IPS-NIHi7 (cell line): ENCODE measurements around the gene RPS6KL1.

Experiments used
- DNase-seq: peaks from one replicate; pipeline ENCODE4 v3.0.0; 2012; ENCODE audit warnings: mixed read lengths; ENCODE audit errors: extremely low spot score

Gene RPS6KL1, protein sequence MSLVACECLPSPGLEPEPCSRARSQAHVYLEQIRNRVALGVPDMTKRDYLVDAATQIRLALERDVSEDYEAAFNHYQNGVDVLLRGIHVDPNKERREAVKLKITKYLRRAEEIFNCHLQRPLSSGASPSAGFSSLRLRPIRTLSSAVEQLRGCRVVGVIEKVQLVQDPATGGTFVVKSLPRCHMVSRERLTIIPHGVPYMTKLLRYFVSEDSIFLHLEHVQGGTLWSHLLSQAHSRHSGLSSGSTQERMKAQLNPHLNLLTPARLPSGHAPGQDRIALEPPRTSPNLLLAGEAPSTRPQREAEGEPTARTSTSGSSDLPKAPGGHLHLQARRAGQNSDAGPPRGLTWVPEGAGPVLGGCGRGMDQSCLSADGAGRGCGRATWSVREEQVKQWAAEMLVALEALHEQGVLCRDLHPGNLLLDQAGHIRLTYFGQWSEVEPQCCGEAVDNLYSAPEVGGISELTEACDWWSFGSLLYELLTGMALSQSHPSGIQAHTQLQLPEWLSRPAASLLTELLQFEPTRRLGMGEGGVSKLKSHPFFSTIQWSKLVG

DNA sequence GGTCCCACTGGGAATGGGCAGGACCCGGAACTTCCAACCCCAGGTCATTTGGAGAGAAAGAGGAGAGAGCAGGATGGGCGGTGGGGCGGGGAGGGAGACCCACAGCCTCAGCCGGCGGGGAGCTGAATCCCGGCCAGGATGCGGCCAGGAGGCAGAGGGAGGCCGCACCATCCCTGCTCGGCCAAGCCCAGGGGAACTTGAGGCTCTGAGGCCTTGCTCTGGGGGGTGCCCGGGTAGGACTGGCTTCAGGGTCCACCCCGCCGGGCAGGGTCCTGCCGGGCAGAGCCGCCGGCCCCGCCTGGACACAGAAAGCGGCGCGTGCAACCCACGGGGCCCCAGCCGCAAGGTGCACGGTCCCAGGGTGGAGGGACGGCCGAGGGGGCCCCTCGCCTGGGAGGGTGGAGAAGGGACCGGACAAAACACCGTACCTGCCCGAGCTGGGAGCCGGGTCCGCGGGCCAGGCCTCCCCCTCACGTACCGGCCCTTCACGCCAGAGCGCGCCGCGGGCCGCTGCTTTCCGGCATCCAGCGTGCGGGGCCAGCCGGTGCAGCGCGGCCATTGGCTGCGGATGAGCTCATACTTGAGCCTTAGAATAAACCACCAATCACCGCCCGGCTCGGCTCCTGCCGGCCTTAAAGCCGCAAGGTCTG, at the start of gene RPS6KL1:
TSS of gene RPS6KL1 (minus strand) at position 509 of the 650 bp plus-strand sequence. CDS start 1,719 bp downstream, outside the sequence.
- DNase-seq = peak; percentile 99

DNA sequence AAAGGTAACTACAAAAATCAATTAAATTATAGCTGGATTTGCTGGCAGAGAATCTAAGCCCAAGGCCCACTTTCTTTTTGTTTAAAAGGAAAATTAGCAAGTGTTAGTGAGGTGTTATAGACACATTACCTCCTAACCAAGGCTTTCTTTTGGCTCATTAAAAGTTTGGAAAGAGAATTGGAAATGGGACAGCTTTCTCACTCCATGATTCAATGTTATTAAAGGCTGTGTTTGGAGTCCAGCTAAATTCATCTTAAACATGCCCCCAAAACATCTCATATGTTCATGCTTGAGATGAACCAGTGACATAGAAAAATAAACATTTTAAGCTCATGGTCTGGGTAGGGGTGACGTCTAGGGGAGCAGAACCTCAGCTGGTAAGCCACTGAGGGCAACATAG, 45.8 kb upstream of the RPS6KL1 start:
- no peak for DNase-seq

DNA sequence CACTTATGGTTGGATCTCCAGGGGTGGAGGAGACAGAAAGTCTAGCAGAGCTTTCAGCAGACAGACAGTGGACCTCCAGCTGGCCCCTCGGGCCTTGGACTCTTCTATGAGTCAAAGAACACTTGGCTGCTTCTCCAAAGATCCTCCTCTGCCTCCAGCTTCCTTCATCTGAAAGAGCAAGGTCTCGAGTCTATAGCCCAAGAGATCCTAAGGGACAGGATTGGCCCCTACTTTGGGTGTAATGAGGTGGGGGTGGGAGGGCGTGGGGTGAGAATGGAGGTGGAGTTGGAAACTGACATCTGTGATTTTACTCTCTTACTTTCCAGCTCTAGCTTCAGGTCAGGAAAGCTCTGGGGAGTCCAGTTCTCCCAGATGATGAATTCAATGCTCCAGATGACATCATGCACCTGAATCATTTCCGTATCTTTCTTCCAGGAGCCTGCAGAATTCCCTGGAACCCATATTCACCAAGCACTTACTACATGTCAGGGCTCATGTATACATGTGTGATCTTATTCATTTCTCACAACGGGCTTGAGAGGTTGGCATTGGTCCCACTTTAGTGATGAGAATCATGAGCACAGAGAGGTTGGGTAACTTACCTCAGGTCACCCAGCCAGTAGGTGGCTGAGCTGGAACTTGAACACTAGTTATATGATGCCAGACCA, 42.6 kb upstream of the RPS6KL1 start:
- DNase-seq = no peak

DNA sequence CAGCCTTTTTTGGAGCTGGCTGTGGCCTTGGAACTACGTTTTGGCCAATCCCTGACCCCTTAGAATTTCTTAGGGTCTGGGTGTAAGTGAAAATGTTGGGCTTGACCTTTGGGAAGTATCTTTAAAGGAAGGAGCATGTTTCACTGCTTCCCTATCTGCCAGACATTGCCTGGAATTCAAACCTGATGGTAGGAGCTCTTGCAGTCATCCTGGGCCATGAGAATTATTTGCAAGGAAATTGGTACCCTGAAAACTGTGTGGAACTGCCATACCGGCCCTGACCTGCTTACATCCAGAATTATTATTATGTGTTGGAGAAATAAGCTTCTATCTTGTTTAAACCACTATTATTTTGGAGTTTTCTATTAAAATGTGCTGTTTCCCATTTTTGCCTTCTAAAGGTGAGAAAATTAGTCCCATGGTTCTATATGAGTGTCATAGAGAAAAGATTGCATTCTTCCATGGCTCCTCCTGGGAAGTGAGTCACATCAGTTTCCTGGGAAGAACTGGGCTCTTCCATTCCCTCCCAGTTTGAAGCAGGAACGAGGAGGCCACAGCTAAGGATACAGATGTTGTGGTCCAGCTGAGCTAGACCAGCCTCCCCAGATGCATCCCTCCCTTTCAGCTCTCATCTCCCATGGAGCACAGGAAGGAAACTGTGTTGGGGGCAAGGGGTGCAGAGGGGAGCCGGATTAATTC, 41.9 kb upstream of the RPS6KL1 start:
- no peak for DNase-seq

DNA sequence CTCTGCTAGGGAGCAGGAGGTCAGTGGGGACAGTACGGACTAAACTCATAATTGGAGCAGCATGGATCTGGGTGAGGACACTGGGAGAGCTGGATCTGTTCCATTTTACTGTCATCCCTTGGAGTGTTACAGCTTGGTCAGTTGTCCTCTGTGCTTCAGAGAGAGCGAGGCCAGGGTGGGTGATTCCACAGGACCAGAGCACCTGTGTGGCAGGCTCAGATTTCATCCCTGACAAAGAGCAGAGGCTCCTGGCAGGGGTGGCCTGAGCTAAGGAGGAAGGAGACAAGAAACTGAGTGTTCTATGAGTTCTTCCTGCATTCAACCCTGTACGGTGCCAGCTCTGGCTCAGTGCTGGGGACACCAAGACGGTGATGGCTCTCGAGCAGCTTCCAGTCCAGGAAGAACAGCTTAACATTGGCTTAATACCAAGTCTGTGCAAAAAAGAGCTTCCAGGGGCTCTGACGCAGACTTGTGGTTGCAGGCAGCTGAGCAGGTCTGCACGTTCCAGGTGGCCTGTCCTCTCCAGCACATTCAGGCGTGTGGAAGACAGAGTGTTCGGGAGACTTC, 40.7 kb upstream of the RPS6KL1 start:
- DNase-seq = no peak

DNA sequence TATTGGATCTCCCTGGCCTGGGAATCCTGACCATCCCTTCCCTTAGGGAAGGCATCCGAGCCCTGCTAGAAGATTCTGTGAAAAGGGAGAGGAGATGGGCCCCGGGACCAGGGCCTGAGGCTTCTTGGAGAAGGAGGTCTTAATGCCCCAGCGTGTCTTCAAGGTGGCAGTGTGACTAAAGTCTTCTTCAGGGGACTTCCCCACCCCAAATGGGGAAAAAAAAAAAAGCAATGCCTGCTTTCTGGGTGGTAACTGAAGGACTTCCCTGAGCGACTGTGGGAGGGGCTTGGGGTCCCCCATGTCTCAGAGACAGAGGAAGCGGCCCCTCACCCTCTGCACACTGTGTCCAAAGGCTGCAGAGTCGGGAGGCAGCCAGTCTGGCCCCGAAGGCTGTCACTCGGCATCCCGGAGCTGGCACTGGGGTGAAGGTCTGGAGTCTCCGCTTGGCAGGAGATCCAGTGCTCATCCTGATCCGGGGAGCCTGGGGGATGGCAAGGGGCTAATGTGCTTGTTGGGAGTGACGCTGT, 40.2 kb upstream of the RPS6KL1 start:
- no peak for DNase-seq

DNA sequence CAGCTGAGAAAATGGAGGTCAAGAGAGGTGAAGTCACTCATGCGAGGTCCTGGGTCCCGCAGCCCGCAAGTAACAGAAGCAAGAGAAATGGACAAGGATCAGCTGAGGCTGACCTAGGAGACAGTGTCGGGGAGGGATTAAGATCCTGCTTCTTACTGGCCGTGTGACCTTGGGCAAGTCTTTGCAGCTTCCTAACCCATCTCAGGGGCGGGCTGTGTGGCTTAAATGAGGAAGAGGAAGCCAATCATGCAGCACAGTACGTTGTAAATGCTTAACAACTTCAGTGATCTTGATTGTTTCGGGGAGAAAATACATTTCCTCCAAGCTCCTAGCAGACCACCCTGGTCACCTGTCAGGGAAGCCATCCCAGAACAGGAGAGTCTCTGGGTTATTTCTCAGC, 39.4 kb upstream of the RPS6KL1 start:
- DNase-seq = no peak

DNA sequence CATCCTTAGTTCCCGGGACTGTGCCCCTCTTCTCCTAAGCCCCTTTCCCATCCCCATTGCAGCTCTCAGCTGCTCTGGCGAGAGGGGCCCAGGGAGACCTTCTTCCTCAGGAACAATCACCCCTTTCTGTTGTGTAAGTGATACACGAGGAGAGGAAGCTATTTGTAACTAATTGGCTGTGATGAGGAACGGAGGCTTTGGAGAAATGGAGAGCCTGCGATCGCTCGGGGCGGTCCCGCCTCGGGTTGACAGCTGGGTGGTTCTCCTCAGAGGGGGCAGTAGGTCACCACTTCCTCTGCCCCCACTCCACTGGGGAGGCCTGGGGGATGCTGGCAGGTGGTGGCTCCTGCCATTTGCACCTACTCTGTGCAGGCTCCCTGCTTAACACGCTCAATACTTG, 39.0 kb upstream of the RPS6KL1 start:
- DNase-seq = no peak

DNA sequence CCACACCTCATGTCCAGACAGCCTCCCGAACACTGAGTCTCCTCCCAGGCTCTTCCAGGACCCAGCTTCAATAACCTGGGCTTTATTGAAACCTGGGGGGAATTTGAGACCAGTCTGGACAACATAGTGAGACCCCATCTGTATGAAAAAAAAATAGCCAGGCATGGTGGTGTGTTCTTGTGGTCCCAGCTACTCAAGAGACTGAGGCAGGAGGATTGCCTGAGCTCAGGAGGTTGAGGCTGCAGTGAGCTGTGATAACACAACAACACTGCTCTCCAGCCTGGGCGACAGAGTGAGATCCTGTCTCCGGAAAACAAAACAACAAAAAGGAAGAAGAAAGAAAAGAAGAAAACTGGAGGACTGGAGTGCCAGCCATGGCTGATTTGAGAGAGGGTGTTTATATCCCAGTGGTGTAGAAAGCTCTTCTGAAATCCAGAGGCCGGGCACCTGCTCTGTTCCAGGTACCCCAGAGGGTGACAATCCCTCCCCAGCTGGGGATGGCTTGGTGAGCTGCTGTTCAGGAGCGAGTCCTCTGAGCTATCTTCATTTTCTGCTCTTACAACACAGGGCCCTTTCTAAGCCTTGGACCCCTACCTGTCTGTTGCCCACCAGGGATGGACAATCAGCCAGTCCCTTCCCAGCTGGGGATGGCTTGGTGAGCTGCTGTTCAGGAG, 38.3 kb upstream of the RPS6KL1 start:
- no peak for DNase-seq

DNA sequence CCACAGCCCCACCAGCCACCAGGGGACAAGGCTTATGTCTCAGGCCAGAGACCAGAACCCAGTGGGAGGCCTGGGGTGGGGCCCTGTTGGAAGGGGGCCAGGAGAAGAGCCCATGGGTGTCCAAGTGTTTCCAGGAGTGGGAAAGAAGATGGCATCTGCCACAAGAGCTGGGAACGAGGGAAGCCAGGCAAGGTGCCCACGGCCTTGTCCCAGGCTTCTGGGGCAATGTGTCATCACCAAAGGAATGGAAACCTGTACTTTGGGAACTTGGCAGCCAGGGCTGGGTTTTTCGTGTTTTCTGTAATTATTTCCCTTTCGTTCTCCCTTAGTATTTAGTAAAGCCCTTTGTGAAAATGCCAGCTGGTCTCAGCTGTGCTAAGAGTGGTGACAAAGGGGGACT, 37.7 kb upstream of the RPS6KL1 start:
- no peak for DNase-seq

DNA sequence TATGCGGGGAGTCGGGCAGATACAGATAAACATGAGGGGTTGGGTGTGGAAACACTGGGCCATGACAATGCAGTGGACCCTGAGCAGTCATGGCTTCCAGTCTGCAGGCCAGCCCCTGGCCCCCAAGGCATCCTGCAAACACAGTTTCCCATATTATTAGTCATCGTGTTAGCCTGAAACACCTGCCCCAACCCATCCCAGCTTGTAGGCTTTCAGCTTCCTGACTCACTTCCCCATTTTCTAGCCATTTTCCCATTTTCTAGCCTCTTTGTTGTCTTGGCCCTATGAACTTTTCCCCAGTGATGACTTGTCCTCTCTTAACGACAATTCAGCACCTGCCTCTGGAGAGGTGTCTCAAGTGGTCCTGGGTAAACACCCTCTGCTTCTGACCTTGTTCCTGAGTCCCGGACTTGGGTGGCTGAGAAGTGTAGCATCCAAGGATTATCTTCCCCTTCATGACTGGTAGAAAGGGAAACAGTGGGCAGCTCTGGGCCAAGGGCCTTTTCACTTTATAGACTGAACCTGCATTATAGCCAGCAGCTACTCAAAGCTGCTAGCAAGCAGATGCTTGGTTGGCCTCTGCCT, 36.6 kb upstream of the RPS6KL1 start:
- DNase-seq = no peak

DNA sequence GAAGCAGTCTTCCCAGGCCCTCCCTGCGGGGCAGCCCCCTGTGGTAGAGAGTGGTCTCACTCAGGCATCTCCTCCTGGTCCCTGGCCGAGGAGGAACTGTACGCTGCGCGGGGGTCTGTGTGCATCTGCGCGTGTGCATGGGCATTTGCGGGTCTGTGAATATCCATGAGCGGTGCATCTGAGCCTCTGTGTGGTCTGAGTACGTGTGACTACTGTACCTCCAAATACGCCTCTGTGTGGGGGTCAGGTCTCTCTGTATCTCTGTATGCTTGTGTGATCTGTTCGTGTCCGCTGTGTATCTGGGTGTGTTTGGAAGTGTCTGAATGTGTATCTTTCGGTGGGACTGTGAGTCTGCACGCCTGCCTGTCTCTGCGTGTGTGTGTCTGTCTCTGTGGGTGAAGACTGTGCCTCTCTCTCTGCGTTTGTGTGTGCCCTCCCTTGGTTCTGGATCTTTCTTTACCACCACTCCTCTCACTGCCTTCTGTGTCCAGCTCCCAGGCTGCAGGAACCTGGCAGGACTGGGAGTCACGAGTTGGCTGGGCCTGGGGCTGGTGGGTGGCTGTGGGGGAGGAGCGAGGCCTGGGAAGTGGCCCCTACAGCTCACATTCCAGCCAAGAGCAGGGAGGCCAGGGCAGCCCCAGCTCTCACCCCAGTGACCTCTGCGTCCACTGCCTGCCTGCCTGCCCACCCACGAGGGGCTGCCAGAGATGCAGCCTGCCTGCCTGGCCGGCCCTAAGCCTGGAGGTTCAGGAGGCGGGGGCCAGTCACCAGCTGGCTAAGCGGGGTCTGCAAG, 33.4 kb upstream of the RPS6KL1 start:
- no peak for DNase-seq

DNA sequence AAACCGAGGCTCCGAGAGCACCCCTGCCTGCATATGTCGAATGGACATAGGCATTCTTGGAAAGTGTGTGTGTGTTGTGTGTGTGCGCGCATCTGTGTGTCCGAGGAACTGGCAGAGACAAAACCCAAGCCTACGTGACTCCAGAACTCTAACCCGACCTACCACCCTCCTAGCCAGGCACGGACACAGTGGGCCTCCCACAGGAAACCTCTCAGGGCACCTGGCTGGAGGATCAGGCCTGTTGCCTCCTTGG, 32.9 kb upstream of the RPS6KL1 start:
- no peak for DNase-seq

DNA sequence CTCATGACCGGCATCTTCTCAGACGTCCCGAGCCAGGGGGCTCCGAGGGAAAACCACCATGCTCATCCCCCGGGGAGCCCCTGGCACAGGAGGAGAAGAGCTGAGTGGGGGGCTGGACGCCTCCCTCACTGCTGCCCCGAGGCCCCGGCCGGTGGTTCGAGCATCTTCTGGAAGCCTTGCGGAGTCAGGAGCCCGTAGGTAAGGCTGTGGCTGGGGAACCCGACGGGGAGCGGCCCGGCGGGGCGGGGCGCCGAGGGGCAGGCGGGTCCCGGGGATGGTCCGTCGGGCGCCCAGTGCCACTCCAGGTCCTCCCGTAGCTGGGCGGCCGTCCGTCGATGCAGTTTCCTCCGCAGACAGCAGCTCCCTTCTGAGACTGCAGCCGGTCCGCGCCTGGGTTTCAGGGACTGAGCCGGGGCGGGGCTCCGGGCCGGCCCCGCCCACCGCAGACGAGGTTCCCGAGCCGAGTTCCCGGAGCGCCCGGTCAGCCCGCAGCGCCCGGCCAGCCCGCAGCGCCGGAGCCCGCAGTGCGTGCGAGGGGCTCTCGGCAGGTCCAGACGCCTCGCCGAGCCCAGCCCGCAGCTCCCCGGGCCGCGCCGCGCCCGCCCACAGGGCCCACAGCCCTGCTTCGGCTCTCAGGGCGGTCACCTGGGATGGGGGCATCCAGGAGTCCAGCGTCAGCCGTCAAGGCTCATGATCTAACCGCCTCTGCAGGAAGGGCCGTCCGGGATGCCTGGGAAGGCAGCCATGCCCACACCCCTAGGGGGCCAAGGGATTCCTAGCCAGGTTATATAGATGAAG, 32.4 kb upstream of the RPS6KL1 start, which contains the start of gene PGF:
TSS of gene PGF (minus strand) at position 369 of the 798 bp plus-strand sequence. CDS start at position 14, 355 bp downstream.
- peak; percentile 87 for DNase-seq

DNA sequence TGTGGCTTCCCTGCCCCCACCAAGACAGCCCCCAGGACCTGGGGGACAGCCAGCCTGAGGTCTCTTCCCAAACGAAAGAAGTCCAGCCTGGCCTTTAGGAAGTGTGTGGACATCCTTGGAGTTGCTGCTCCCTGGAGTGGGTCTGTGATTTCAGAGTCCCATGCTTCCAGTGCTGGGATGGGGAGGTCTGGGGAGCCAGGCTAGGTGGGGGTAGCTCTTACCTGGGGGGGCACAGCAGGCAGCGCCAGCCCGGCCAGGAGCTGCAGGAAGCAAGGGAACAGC, 31.8 kb upstream of the RPS6KL1 start:
- DNase-seq = no peak

DNA sequence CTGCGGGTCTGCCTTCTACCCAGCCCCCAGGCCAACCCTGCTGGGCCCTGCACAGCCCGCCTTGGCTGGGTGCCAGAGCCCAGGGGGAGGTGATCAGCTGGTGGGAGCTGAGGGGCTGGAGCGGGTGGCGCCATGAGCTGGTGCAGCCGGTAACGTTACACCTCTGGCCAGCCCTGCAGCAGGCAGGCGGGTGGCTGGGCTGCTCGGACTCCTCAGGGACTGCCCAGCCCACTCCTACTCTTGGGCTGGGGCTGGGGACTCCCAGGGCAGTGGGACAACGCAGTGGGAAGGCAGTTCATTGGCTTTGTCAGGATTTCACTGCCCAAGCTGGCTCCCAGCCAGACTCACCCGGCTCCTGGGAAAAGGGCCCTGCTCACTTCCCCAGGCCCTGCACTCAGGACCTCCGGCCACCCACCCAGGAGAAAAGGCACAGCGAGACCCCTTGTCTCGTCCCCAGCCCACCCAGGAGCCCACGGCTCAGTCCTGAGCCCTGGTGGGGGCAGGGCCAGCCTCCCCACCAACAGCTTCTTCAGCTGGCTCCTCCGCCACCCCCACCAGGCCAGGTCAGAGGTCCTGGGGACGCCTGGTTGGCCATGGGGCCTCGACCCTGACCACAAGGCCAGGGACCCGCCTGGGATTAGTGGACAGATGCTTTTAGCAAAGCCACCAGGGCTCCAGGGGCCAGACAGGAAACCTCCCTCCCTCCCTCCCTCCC, 31.3 kb upstream of the RPS6KL1 start:
- no peak for DNase-seq

DNA sequence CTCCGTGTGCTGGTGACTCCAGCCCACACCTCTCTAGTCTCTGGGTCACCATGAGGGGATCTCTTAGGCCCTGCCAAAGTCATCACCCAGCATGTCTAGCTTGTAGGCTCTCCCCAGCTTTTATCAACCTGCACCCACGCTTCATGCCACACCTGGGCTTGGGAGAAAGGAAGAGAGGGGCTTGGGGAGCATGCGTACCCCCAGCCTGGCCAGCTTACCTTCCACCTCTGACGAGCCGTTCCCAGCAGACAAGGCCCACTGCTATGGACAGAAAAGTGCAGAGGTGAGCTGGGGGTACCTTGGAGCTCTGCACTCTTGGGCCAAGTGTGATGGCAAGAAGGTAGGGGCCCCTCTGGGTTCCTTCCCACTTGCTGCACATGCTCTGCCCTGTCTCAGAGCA, 30.6 kb upstream of the RPS6KL1 start:
- DNase-seq = no peak

DNA sequence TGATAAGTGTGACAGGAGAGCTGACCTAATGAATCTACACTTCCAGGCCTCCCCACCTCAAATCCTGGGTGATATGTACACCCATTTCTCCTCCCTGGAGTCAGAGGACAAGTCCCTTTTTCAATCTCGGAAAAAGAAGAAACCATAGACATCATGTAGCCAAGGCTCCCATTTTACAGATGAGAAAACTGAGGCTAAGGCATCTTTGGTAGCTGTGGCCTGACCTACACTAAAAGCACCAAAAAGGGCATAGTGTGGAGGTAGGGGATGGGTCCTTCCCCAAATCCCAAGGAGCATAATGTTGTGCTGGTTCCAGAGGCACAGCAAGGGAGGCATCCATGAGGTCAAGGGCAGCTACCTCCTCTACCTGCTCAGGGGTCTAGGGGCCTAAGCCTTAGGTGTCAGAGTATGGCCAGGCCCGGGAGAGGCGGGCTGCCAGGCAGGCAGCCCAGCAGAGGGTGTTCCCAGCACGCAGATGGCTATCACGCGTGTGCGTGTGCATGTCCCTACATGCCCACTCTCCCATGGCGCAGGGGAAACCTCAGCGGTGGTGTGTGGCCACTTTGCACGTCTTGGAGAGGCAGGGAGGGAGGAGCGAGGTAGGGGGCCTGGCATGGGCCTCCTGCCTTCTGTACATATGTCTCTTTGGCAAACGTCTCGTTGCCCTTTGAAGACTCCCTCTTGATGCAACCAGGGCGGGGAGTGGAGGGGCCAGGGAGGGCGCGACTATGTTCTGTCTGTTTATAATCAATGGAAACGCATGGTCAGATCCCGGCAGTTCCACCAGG, 29.8 kb upstream of the RPS6KL1 start:
- no peak for DNase-seq
